PFSK-1 (cell line): ENCODE results near the gene PDGFC.

ENCODE experiments used
- POLR2AphosphoS5 ChIP-seq: IDR thresholded peaks from 2 replicates; pipeline ENCODE4 v1.6.1; 2012; ENCODE audit warnings: low read depth, mild to moderate bottlenecking, control low read depth, low read length, moderate library complexity
- REST ChIP-seq, 2 experiments: IDR thresholded peaks; 2 replicates each; pipeline versions ENCODE4 v1.6.1 to v1.8.0; 2011 to 2012; ENCODE audit warnings: low read depth in 2 of 2, low read length in 2 of 2, control low read depth in 1 of 2, inconsistent platforms in 1 of 2, mild to moderate bottlenecking in 1 of 2, moderate library complexity in 1 of 2; ENCODE audit not compliant: insufficient read depth in 1 of 2
- SIN3A ChIP-seq: IDR thresholded peaks from 2 replicates; pipeline ENCODE4 v1.6.1; 2012; ENCODE audit warnings: mild to moderate bottlenecking, low read length, moderate library complexity, borderline replicate concordance; ENCODE audit not compliant: insufficient read depth
- TAF1 ChIP-seq: IDR thresholded peaks from 2 replicates; pipeline ENCODE4 v1.6.1; 2012; ENCODE audit warnings: low read length, control low read depth, borderline replicate concordance; ENCODE audit not compliant: insufficient read depth

- TF ChIP-seq REST (IDR thresholded peaks at IDR 0.05; ENCODE audit: insufficient read depth in 1 of 2, low read depth in 2 of 2, low read length in 2 of 2) (no peak), TAF1 (no peak), SIN3A (no peak), POLR2AphosphoS5 (no peak)
Measured at GRCh38 chr4:156875055-156875454, 96.5 kb downstream of the PDGFC start.
